ENCODE data around the gene KIF13A.
"Not testable (repeated sequence)": the region's sequence is repeated elsewhere in the genome, so short reads cannot be mapped to it uniquely, and the experiment has no call there.

Gene KIF13A

DNA sequence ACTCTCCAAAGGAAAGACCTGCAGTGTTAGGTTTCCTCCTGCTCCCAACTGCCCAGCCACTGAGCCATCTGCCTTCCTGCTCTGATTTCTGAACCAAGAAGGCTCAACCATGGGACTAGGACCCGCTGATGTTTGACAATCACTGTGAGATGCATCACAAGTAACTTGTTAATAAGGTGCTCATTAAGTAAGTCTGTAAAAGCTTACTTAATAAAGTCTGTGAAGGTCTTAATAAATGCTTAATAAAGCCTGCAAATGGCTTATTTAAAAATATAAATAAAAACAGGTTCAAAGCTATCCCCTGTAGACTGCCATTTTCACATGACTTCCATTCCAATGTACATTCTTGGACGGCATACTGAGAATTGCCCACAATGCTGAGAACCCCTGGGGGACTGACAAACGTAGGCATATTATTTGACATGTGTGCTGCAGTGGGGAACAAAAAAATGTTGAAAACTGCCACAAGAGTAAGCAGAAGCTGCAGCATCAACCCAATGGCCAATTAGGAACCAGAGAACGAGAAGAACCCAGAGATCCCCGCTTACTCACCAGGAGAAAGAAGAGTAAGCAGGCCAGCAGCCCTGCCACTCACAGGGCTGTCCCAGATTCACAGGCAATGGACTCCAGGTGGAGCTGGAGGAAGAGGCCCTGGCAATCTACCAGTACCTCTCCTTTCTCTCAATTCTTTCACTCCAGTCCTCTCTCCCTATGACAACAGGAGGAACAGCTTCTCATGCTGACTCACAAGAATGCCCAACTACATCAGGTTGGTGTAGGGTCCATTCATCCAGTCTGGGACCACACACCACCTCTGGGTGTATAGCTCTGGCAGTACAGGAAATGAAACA lies 19.5 kb downstream of the KIF13A start:
- no peak for DNase-seq

GRCh38 chr6:17966451-17966850 lies 21.0 kb downstream of the KIF13A start:
- no peak for DNase-seq

DNA sequence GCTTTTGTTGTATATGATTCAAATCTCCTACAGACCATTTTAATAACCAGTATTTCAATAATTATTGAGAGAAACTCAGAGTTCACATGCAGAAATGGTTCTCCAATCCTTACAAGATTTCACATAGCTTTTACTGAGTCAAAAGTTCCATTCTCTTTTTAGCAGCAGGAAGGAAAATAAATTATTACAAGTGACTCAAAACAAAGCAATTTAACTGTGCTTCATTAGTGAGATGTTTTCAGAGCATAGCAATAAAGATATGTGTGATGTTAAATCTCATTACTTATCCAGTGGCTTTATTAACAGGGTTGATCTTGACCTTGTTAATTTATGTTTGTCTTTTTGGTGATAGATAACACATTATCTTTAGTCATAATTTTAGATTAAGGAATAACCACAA lies 22.0 kb downstream of the KIF13A start:
- no peak for DNase-seq

GRCh38 chr6:17964633-17965032 lies 22.8 kb downstream of the KIF13A start:
- DNase-seq = no peak

- peak; percentile 99 for DNase-seq
These were observed 24.9 kb downstream of the KIF13A start for GRCh38 chr6:17962436-17963031.

GRCh38 chr6:17959302-17959701 lies 28.1 kb downstream of the KIF13A start:
- DNase-seq = no peak

- no peak for DNase-seq
These were observed 29.4 kb downstream of the KIF13A start for GRCh38 chr6:17957904-17958620.

DNA sequence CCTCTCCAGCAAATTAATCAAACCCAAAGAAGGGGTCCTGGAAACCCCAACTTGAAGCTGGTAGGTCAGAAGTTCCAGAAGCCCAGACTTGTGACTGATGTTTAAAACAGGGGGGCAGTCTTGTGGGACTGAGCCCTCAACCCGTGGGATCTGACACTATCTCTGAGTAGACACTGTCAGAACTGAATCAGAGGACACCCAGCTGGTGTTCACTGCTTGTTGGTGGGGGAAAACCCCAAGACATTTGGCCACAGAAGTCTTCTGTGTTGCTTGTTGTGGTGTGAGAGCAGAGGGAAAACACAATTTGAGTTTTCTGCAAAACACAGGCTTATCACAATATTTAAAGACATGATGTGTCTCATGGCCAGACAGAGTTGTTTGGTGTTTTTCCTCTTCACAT lies 29.9 kb downstream of the KIF13A start:
- DNase-seq = no peak

- no peak for DNase-seq
These were observed 30.3 kb downstream of the KIF13A start for GRCh38 chr6:17957086-17957485.

GRCh38 chr6:17950095-17950494 lies 37.3 kb downstream of the KIF13A start:
- DNase-seq = no peak

- DNase-seq = no peak
These were observed 38.3 kb downstream of the KIF13A start for GRCh38 chr6:17949168-17949567.

DNA sequence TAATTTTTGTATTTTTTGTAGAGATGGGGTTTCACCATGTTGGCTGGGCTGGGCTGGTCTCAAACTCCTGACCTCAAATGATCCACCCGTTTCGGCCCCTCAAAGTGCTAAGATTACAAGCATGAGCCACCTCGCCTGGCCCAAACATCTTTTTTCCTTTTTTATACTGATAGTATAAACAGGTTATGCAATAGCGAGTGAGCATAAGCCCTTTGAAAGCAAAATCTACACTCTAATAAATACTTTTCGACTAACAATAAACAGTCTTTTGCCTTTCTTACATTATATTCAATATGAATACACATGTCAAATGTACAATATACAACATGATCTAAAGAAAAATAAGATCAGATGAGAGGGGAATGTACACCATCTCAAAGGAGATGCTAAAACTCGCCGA lies 38.7 kb downstream of the KIF13A start:
- DNase-seq = no peak

- not testable (repeated sequence) for DNase-seq
These were observed 39.9 kb downstream of the KIF13A start for GRCh38 chr6:17947574-17947973.

DNA sequence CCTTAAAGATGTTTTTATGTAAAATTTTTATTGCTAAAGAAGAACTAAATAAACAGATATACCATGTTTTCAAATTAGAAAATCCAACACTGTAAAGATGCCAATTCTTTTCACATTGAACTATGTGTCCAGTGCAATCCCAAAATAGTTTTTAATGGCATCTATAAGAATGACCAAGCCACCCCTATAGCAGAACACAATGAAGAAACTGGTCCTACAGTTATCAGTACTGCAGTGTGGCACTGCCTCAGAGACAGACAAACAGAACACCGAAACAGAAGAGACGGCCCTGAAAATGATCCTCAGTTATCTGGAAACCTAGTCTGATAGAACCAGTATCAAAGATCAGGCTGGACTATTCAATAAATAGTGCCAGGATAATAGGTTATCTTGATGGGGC lies 41.9 kb downstream of the KIF13A start:
- DNase-seq = no peak

DNA sequence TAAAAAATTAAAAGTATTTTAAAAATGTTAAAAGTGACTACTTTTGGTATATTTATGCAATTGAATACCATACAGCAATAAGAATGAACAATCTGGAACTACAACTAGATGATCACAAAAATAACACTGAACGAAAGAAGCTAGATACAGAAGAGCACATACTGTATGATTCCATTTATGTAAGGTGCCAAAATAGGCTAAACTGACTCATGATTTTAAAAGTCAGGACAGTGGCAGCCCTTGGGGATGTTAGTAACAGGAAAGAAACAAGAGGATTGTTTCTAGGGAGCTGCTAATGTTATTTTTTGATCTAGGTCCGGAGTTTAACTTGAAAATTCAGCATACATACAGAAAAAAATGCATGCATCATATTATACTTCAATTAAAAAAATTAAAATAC lies 42.3 kb downstream of the KIF13A start:
- DNase-seq = no peak

- DNase-seq = no peak
These were observed 46.1 kb downstream of the KIF13A start for GRCh38 chr6:17941318-17941717.

DNA sequence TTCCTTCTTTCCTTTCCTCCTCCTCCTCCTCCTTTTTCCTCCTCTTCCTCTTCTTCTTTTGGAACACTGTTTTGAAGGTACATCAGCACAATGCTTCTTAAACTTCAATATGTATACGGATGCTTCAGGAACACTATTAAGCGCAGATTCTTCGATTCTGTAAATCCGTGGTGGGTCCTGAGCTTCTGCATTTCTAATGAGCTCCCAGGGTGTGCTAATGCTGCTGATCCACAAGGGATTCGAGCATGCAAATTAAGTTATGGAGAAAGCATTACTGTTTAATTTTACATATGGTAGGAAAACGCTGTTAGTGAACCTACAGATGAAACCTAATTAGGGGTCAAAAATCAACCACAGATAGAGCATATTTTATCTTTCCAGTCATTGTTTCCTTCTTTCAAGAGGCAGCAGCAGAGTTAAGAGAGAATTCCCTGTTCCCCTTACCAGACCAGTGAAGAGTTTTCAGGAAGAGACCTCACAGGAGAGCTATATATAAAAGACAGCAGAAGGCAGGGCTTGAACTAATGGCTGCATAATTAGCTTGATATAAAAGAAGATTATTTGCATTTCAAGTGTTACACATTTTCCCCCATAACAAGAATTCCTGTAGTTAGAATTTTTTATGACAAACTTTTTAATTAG lies 47.2 kb downstream of the KIF13A start:
- DNase-seq = no peak

GRCh38 chr6:17938901-17939300 lies 48.5 kb downstream of the KIF13A start:
- no peak for DNase-seq

DNA sequence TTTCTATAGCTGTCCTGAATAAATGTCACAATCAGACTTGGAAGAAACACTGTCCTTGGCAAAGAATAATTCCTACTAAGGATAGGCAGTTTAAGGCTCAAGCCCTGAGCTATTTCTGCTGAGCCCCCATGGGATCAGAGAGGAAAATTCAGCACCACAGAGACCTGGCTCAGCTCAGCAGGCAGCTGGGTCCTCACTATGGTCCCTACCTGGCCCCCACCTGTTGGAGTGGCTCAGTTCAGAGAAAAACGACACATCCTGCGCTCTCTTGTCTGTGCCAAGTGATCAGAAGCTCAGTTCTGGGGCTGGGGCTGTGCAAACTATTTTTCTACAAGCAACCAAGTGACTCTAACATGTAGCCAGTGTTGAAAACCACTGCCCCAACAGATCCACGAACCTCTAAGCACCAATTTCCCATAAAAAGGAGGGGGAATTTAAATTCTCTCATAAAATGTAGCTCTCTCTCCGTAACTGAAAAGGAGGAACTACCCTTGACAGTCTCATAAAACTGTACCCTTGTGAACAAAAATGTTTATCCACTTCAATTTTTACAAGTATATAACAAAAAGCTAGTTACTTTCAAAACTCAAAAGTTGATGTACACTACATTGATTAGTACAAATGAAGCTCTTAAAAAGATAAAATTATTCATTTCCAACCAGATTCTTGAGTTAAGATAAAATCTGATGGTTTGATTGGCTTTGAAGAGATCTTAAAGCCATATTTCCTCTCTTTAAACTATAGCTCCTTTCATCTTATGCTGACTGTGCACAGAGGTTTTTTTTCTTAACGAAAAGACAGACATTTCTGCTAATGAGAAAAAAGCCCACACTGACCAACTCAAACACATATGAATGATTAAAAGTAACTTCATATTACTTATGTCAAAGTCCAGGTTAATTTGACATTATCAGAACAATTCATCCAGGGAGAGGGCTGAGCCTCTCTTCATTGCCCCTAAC lies 52.0 kb downstream of the KIF13A start:
- no peak for DNase-seq

DNA sequence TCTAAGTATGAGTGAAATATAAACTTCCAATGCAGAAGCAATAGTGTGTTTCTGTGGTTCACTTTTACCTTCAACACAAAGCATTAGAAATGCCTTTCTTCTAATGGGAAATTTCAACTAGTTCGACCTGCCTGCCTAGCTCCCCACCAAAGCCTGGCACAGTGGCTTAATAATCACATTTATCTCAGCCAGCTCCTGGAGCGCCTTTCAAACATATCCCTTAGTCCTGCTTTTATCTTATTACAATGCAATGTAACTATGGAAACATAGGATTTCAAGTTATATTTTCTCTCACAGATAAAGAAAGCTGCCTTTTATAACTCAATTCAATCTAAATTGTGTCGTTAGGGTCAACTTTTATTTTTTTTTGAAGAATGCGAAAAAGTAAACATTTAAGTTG lies 53.7 kb downstream of the KIF13A start:
- no peak for DNase-seq

GRCh38 chr6:17932330-17932852 lies 55.0 kb downstream of the KIF13A start:
- DNase-seq = peak; percentile 60

- DNase-seq = no peak
These were observed 56.2 kb downstream of the KIF13A start for GRCh38 chr6:17931227-17931626.

All from islet precursor cell (in vitro differentiated cells).